GM19455 (cell line): Measurements from ENCODE around the gene PAX8.
"Not testable (repeated sequence)": the region's sequence is repeated elsewhere in the genome, so short reads cannot be mapped to it uniquely, and the experiment has no call there.

Experiments used
- ATAC-seq: cut with Tn5 transposase; IDR thresholded peaks from one replicate; pipeline ENCODE4 v1.9.1; 2021; ENCODE audit not compliant: unreplicated experiment

PAX8 gene

GRCh38 chr2:113278742-113279139 lies at the start of gene PAX8:
Gene PAX8, minus strand, starts transcription at chr2:113278921. Its CDS starts 527 bp downstream, at chr2:113278394.
- ATAC-seq = no peak

GRCh38 chr2:113328043-113328442 lies 49.3 kb upstream of the PAX8 start:
- ATAC-seq = no peak

- ATAC-seq = not testable (repeated sequence)
Observed at GRCh38 chr2:113325161-113325731, 46.5 kb upstream of the PAX8 start.

DNA sequence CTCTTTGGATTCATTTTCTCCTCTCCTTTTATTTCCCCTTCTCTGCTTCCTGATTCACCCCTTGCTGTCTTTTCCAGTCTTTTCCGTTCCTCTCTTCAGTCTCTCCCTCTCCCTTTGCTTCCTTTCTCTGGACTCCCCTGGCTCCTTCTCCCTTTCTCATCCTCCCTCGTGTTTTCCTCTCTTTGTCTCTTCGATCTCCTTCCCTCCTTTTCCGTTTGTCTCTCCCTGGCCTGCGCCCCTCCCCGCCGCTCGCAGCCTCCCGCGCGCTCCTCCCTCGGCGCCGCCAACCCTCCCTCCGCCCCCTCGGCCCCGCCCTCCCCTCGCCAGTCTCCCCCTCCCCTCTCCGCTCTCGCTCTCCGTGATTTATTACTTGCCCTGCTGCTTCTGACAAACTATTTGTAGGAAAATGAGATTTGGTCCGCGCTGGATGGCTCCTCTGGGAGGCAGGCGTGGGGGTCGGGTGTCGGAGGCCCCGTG lies 46.0 kb upstream of the PAX8 start:
- ATAC-seq = no peak

GRCh38 chr2:113323129-113323528 lies 44.4 kb upstream of the PAX8 start:
- ATAC-seq = not testable (repeated sequence)

- ATAC-seq = not testable (repeated sequence)
Observed at GRCh38 chr2:113320106-113320505, 41.4 kb upstream of the PAX8 start.

- ATAC-seq = not testable (repeated sequence)
Observed at GRCh38 chr2:113318941-113319340, 40.2 kb upstream of the PAX8 start.

DNA sequence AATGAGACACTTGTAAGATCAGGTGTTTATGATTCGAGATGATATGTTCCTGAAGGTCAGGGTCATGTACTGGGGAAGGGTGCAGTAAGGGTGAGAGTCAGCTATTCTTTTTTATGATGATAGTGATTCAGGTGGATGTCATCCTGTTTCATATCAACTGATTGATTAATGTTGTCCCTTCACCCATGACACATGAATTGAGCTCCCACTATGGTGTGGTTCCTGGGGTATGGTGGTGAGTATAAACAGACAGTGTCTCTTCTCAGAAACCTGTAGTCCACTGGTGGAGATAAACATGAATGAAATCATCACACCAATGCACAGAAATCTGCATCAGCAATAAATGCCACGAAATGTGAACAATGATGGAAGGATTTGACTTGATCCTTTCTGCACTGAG lies 37.4 kb upstream of the PAX8 start:
- ATAC-seq = no peak

DNA sequence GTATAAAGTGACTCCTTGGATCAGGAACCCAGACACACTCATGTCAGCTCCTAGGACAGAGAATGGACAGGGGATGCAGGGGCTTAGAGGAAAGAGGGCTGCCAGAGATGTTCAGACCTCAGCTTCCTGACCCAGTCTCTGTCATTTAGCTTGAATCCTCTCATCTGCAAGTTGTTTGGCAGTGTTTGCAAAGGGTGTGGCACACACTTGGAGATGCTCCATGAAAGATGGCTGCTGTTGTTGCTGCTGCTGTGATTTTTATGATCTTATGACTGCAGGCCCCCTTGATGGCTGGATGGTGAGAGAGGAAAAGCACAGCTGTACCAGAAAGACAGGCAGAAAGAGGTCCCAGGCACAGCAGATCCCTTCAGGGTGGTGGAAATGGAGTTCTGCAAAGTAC lies 35.9 kb upstream of the PAX8 start:
- not testable (repeated sequence) for ATAC-seq

DNA sequence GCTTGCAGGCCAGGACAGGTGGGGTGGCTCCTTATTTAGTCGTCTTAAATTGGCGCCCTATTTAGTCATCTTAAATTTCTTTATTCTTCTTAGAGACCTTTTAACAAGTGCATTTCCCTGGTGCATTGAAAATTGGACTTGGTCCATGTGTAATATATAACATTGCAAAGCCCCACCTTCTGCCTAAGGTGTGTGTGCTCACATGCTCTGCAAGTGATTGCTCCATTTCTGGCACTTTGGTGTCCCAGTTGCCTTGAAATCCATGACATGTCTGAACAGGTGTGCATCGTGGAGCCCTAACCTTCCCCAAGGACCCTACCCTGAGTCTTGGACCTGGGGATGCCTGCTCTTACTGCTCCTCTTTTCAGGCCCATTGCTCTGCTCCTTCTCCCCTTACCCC lies 35.5 kb upstream of the PAX8 start:
- not testable (repeated sequence) for ATAC-seq

GRCh38 chr2:113311781-113312180 lies 33.1 kb upstream of the PAX8 start:
- ATAC-seq = not testable (repeated sequence)

GRCh38 chr2:113311191-113311590 lies 32.5 kb upstream of the PAX8 start:
- ATAC-seq = not testable (repeated sequence)

DNA sequence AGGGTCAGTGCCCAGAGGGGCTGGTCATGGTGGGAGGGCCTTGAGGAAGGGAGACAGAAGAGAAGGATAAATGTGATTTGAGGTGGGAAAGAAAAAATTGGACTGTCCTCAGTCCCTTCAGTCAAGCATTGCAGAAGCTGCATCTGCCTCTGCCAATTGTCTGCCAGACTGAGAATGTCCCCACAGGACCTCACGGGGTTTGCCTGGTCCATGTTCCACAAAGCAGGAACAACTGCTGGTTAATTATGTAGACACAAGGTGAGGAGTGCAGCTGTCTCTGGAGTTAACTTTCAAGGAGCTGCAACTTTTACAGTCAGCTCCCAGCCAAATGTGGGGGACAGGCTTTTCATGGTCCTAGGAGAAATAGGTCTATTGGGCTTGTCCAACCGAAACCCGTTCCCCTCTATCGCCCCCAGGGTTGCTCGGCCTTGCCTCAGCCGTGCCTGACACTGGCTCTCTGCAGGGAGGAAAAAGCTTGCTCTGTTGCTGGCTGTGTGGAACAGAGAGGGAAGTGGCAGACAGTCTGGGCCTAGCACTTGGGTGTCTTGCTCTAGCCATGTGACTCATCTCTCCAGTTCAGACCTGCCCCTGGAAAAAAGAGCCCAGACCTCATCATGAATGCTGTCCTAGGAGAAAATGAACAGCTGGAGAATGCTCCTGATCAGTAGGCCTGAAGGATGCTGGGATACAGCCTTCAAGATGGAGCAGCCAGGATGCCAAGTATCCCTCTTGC lies 31.1 kb upstream of the PAX8 start:
- ATAC-seq = no peak

- not testable (repeated sequence) for ATAC-seq
Observed at GRCh38 chr2:113308784-113309183, 30.1 kb upstream of the PAX8 start.

GRCh38 chr2:113306207-113306606 lies 27.5 kb upstream of the PAX8 start:
- ATAC-seq = not testable (repeated sequence)

GRCh38 chr2:113305749-113306148 lies 27.0 kb upstream of the PAX8 start:
- ATAC-seq = not testable (repeated sequence)

- no peak for ATAC-seq
Observed at GRCh38 chr2:113305146-113305545, 26.4 kb upstream of the PAX8 start.

- no peak for ATAC-seq
Observed at GRCh38 chr2:113304702-113305101, 26.0 kb upstream of the PAX8 start.

- not testable (repeated sequence) for ATAC-seq
Observed at GRCh38 chr2:113302216-113302980, 23.7 kb upstream of the PAX8 start.

DNA sequence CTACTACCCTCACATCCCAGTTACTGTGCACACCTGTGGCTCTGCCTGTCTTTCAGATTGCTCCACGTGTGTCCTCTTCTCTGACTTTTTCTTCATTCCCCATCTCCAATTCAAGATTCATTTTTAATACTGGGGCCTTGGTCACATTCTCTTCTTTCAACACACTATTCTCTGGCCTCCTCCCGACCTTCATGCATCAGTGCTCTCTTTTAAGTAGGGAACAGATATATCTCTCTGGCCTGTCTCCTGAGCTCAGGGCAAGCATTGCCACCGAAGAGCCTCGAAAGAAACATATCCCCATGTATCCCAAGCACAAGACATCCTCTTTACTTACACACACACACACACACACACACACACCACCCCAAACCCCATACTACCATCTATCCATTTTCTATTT lies 21.6 kb upstream of the PAX8 start:
- no peak for ATAC-seq

- no peak for ATAC-seq
Observed at GRCh38 chr2:113298176-113298575, 19.5 kb upstream of the PAX8 start.

DNA sequence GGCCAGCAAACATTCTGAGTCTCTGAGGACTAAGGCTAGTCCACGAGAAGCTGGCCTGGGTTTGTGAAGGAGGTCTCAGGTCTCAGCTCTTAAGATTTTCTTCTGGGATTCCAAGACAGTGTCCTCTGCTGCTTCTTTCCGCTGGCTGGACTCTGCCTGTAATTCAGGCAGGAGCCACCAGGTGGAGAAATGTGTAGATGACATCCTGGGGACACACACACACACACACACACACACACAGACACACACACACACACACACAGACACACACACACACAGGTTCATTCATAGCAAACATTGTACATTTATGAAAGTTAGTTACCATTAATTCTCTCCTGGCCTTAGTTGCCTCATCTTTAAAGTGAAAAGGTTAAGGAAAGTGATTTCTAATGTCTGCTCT lies 18.9 kb upstream of the PAX8 start:
- not testable (repeated sequence) for ATAC-seq
